RPMI7951 (cell line): ENCODE measurements around the gene FHL2. TPM values are rescaled to one million over a fixed set of nuclear protein-coding genes. Genes with fewer than 3 reads are reported as not detected.

ENCODE experiments used
- DNase-seq: peaks from one replicate; pipeline ENCODE4 v3.0.0-alpha.2; 2012; ENCODE audit warnings: low read depth
- total RNA-seq: library from RNA; depleted of rRNA; stranded (reverse); fragments of >200 nt; shearing (Covaris generic); gene quantifications from 2 replicates; pipeline ENCODE4 v1.2.3, GENCODE V29; 2014

The FHL2 gene
- total RNA-seq, 1 experiment from 2014 or later = 149 TPM

DNA sequence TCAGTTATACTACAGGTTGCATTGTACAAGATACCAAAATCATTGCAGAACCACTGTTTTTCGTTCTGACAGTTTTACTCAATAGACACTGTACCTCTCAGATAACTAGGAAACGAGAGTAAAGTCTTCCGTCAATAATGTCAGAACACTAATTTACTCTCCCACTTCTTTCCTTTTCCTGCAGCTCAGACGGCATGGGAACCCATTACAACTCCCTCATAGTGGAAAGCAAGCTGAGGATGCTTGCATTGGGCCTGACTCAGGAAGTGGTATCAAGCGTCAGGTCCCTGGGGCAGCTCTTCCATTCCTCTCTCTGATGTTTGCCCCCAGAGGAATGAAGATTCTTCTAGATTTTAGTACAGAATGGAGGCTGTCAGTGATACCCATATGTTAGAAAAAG lies 23.9 kb upstream of the FHL2 start:
- no peak for DNase-seq

DNA sequence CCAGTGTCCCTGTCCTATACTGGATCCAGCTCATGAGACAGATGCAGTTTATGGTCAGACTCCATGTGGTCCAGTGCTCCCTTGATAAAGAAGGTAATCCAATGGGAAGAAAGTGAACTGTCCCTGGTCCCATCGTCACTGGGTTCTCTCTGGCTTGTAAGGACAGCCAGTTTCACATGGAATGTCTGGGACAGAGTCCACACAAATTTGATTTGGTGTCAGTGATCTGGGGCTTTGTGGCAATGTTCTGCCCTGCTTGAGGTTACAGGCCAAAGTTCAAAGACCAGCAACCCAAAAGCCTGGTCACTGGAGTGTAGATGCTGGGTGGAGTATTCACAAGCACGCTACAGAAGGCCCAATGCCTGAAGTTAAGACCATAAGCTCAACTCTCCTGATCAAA lies 22.2 kb upstream of the FHL2 start:
- DNase-seq = no peak

GRCh38 chr2:105418522-105418921 lies 19.7 kb upstream of the FHL2 start:
- no peak for DNase-seq

DNA sequence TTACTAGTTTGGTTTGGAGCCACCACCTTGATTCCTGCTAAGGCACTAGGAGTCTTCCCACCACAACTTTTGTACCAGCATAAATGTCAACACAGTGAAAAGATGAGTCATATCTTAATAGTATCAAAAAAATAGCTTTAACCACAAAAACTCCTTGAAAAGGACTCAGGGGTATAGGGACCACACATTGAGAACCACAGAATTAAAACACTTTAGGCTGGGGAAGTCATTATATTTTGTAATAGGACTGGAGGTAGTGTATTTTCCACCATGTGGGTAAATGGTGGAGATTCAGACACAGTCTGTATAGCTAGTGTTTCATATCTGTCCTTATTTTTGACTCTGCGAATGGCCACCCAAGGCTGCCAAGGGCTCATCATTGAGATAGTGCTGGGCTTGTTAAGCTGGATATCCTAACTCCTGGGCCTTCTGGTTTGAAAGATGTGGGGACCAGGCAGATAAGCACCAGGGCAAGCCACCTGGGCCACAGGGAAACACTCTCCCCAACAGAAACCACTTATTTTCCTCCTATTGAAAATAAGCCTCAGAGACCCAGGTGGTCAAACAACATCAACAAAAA lies 19.1 kb upstream of the FHL2 start:
- DNase-seq = peak; percentile 87

DNA sequence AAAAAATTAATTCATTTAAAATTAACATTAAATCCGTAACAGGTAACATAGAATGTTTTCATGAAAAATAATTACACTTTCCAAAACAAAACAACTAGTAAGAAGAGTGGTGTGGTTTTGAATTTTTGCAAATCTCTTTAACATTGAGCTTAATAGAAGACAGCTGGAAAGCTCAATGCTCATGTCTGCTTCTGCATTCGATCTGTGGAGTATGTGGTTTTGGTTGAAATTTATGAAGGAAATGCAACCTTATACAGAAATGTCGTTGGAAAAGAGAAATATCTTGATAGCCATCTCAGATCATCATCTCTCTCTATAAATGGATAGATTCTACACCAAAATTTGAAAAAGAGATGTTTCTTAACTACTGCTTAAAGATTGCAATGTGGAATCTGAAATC lies 17.3 kb upstream of the FHL2 start:
- DNase-seq = no peak

- no peak for DNase-seq
These were observed 16.2 kb upstream of the FHL2 start for GRCh38 chr2:105415007-105415406.

DNA sequence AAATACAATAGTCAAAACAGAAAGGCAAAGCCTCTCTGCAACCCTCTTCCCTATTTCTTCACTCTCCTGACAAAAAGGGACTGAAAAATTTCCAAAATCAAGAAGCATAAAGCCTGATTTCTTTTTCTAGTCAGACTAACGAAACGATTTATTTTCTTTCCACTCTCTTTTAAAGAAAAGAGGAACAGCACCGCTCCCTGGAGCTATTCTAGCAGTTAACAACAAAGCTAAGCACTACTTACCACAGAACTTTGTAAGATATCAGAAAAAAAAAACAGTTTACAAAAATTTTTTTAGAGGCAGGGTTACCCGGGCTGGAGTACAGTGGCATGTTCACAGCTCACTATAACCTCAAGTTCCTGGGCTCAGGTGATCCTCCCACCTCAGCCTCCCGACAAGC lies 14.4 kb upstream of the FHL2 start:
- no peak for DNase-seq

GRCh38 chr2:105412584-105412983 lies 13.7 kb upstream of the FHL2 start:
- DNase-seq = no peak

GRCh38 chr2:105411720-105412407 lies 13.0 kb upstream of the FHL2 start:
- DNase-seq = peak; percentile 75

DNA sequence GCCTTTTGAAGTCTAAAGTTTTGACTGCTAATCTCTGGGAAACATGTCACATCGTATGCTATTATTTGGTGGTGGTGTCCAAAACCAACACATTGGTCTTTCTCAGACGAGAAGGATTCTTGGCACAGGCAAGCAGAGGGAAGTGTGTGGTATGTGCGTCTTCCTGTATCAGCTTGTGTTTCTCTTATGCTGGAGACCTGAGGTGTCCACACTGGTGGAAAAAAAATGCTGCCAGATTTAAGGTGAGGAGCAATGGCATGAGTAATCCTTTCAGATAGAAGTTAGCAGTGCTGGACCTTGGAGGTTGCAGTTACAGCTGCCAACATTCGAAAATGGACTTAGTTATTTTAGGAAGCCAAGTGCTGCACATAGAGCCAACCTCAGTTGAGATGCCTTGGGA lies 11.7 kb upstream of the FHL2 start:
- DNase-seq = peak; percentile 74

DNA sequence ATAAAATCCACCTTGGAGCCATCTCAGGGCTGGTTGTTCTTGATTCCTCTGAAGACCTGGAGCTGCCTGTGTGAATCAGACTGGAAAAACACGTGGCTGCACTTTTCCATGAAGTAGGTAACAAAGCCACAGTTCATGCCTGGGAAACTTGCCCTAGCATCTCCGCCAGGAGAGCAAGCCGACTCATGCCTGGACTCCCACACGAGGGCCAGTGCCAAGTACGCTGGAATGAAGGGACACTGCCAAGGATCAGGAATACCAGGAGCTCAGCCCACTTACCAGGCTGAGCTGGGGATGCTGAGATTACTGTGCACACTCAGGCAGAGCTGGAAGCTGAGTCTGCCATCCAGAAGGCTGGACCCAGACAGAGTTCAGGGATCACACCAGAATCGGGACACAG lies 10.9 kb upstream of the FHL2 start:
- DNase-seq = peak; percentile 97

- DNase-seq = no peak
These were observed 9.3 kb upstream of the FHL2 start for GRCh38 chr2:105407946-105408743.

GRCh38 chr2:105406221-105406620 lies 7.4 kb upstream of the FHL2 start:
- DNase-seq = peak; percentile 93

DNA sequence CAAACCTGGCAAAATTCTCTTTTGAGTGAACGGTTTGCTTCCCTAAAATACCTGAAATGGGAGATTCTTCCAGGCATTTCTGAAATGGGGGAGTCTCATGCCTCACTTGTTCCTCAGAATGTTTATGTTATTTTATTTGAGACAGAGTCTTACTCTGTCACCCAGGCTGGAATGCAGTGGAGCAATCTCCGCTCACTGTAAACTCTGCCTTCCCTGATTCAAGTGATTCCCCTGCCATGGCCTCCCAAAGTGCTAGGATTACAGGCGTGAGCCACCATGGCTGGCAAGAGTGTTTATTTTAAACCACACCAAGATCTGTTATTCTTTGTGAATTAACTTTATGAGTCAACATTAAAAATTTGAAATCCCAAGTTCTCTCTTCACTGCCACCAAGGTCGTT lies 6.4 kb upstream of the FHL2 start:
- peak; percentile 47 for DNase-seq

DNA sequence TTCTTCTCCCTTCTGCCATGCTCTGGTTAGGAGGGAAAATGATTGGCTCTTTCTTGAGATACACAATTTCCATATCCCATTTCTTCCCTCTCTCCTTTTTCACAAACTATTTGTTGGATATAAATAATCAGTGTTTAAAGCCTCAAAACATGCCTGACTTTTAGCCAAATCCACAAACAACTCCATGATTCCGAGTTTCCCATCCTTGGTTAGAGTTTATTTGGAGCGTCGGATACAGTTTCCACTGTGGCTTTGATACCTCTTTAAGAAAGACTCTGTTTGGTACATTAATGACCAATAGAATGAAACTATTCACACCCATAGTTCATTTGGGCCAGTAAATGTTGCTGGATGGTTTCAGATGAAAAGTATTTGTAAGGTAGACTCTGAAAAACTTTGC lies 5.9 kb upstream of the FHL2 start:
- DNase-seq = no peak

- DNase-seq = peak; percentile 93
These were observed 5.2 kb upstream of the FHL2 start for GRCh38 chr2:105403783-105404698.

- no peak for DNase-seq
These were observed 4.5 kb upstream of the FHL2 start for GRCh38 chr2:105403241-105403782.

DNA sequence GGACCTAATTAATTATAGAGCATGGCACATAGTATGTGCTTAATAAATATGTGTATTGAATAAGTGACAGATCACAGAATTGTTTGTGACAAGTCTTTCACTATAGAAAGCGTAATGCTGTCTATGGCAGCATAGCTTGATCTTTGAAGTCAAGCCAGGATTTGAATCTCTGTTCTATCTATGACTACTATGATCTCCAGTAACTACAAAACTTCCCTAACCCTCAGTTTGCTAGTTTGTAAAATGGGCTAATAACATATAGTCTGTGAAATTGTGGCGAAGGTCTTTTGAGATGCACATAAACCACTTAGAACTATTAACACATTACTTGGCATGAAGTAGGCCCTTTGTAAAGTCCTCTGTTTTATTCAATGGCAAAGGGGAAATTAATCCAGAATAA lies 4.0 kb upstream of the FHL2 start:
- no peak for DNase-seq

- no peak for DNase-seq
These were observed 3.0 kb upstream of the FHL2 start for GRCh38 chr2:105401867-105402266.

DNA sequence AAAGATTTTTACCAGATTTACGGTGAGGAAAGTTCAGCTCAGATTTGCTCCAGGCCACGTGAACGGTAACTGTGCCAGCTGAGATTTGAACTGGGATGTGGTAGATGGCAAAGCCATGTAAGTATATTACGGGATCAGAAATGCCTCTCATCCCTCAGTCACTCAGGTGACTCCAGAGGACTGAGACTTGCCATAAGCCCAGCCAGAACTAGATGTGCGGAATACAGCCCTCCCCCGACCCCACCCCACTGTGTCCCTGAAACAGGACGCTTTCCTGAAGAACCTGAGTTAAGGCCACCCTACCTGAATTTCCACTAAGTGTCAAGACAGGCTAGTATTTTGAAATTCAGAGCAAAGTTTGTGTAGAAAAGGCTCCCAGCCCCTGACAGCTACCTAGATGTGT lies 1.3 kb upstream of the FHL2 start:
- DNase-seq = no peak

GRCh38 chr2:105399207-105399861 lies 483 bp upstream of the FHL2 start:
- no peak for DNase-seq
